HG03108 (cell line): ENCODE data around the gene VASH2.
"Not testable (repeated sequence)": the region's sequence is repeated elsewhere in the genome, so short reads cannot be mapped to it uniquely, and the experiment has no call there.

Experiments used
- ATAC-seq: cut with Tn5 transposase; IDR thresholded peaks from one replicate; pipeline ENCODE4 v1.9.1; 2021; ENCODE audit warnings: moderate library complexity; ENCODE audit not compliant: unreplicated experiment

Gene VASH2

DNA sequence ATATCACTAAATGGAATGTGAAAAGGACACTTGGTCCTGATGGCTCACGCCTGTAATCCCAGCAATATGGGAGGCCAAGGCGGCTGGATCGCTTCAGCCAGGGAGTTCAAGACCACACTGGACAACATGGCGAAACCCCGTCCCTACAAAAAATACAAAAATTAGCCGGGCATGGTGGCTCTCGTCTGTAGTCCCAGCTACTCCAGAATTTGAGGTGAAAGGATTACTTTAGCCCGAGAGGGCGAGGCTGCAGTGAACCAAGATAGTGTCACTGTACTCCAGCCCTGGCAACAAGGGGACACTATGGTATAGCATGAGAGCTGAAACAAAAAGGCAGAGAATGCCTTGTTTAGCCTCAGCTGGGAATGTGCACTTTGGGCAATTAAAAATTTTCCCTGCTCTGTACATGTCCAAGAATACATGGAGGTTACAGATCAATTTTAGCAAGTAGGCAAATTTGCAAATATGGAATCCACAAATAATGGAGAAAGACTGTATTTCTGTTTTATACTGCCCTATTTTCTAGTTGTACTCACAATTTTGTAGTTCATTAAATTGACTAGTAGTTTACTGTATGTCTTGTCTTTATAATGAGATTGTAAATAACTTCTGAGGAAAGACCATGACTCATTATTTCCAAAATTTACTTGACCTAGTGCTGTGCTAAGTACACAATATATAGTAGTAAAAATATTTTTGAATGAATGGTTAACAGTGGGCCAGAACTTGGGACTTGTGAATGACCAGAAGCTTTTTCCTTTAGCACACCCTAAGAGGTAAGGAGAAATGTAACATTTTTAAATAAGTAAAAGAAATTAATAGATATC, 67.3 kb downstream of the VASH2 start:
- ATAC-seq, result no peak

DNA sequence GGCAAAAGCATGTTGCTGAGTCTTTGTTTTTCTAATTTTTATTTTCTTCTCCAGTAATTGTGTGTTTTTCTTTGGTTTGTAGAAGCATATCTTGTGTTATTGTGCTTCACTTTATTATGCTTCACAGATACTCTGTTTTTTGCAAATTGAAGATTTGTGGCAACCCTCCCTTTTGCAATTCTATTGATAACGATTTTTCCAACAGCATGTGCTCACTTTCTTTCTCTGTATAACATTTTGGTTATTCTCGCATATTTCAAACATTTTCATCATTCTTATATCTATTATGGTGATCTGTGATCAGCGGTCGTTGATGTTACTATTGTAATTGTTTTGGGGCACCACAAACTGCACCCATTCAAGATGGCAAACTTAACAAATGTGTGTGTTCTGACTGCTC, 69.1 kb downstream of the VASH2 start:
- no peak for ATAC-seq

DNA sequence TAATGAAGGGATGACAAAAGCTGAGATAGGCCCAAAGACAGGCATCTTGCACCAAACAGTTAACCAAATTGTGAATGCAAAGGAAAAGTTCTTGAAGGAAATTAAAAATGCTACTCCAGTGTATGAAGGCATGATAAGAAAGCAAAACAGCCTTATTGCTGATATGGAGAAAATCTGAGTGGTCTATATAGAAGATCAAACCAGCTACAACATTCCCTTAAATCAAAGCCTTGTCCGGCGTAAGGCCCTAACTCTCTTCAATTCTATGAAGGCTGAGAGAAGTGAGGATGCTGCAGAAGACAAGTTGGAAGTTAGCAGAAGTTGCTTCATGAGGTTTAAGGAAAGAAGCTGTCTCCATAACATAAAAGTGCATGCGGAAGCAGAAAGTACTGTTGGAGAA, 69.7 kb downstream of the VASH2 start:
- ATAC-seq, result no peak

DNA sequence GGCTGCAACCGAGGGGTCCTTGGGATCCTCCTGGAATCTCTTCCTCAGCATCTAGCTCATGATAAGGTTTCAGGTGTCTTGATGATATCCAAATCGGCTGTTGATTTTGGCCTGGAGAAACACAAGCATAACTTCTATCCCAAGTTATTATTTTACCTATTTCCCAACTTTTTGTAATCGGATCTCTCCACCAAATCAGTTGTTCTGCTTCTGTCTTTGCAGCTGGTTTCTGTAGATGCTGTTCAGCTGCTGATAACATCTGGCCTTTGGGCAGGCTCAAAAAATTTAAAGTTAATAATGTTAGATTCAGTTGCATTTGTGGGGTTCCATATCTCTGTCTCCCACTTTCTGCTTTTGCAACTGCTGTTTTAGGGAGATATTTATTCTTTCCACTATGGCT, 76.7 kb downstream of the VASH2 start:
- not testable (repeated sequence) for ATAC-seq

DNA sequence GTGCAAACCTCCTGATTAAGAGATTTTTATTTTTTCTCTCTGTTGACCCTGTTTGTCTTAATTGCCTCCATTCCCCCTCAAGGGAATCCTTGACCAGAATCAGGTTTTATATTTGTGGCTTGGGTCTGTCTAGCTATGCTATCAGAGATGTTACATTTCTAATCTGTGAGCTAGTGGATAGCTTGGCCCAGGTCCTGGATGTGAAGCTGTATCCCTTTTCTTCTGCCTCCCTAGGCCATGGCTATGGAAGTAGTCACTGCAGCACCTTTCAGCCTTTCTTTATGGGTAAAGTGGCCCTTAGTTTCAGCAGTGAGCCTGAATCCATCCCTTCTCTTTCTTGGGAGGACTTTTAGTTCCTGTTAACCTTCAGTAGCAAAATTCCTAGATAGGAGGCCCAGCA, 82.3 kb downstream of the VASH2 start:
- no peak for ATAC-seq

DNA sequence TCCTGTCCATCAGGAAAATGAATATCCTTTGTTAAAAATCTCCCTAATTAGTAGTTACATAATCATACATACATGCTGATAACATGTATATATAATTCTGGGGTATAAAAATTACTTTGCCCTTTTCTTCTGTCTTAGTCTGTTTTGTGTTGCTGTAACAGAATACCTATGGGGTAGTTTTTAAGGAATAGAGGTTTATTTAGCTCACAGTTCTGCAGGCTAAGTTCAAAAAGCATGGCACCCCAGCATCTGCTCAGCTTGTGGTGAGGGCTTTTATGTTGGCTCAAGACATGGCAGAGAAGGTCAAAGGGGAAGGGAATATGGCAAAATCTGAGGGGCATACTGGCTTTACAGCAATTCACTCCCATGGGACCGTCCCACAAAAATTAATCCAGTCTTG, 84.4 kb downstream of the VASH2 start:
- no peak for ATAC-seq

DNA sequence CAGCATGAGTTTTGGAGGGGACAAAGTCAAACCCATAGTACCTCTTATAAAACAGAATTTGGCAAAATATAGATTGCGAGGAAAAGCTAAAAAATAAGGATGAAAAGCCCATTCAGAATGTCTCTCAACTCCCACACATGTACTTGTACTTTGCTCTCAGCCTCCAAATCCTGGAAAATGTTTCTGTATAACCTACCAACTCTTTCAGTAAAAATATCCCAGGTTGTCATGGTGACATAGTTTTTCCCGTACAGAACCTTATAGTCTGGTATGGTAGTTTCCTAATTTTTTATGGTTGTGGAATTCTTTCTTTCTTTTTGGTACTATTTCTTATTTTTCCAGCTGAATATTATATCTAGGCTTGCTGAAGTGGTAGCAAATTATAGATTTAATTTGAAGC, 85.2 kb downstream of the VASH2 start:
- no peak for ATAC-seq
